Neuronal stem cell (in vitro differentiated cells): ENCODE data around the gene KIF26B.

Experiments used
- DNase-seq: peaks from one replicate; pipeline ENCODE4 v3.0.0-alpha.2; 2013; ENCODE audit warnings: low spot score
- H2AFZ ChIP-seq: one replicate; pipeline ENCODE4 v1.6.1; 2013; ENCODE audit warnings: mild to moderate bottlenecking, low read length, inconsistent platforms
- H2AK5ac ChIP-seq: 2 replicates; pipeline ENCODE4 v1.6.1; 2013; ENCODE audit warnings: low read depth, mild to moderate bottlenecking, inconsistent platforms, low read length, moderate library complexity, mixed read lengths
- H2BK120ac ChIP-seq: 2 replicates; pipeline ENCODE4 v1.6.1; 2013; ENCODE audit warnings: low read depth, mild to moderate bottlenecking, inconsistent platforms, low read length, moderate library complexity, mixed read lengths
- H2BK12ac ChIP-seq: one replicate; pipeline ENCODE4 v1.6.1; 2013; ENCODE audit warnings: low read length, inconsistent platforms
- H2BK15ac ChIP-seq: 2 replicates; pipeline ENCODE4 v1.6.1; 2013; ENCODE audit warnings: mild to moderate bottlenecking, low read length, inconsistent platforms, mixed read lengths
- H2BK5ac ChIP-seq: one replicate; pipeline ENCODE4 v1.6.1; 2013; ENCODE audit warnings: inconsistent platforms, mild to moderate bottlenecking, low read length, moderate library complexity
- H3K14ac ChIP-seq: one replicate; pipeline ENCODE4 v1.6.1; 2013; ENCODE audit warnings: low read length, inconsistent platforms
- H3K18ac ChIP-seq: 2 replicates; pipeline ENCODE4 v1.6.1; 2013; ENCODE audit warnings: low read length, inconsistent platforms
- H3K23ac ChIP-seq: 2 replicates; pipeline ENCODE4 v1.6.1; 2013; ENCODE audit warnings: low read depth, mild to moderate bottlenecking, mixed read lengths, low read length, inconsistent platforms; ENCODE audit not compliant: poor library complexity
- H3K27ac ChIP-seq: replicated peaks from 3 replicates; pipeline ENCODE4 v1.5.1; 2013; ENCODE audit warnings: low read length, inconsistent platforms
- H3K27me3 ChIP-seq, 3 experiments: 2 replicates each; pipeline ENCODE4 v1.6.1; 2013; ENCODE audit warnings: low read length in 3 of 3, mild to moderate bottlenecking in 2 of 3, inconsistent platforms in 1 of 3, low read depth in 1 of 3, mixed read lengths in 1 of 3, moderate library complexity in 1 of 3; ENCODE audit not compliant: control insufficient read depth in 3 of 3, insufficient read depth in 3 of 3
- H3K36me3 ChIP-seq, 2 donors: replicated peaks in 1 of 2; 2 replicates each; pipeline ENCODE4 v1.6.1; 2013; ENCODE audit warnings: low read length in 2 of 2; ENCODE audit not compliant: control insufficient read depth in 2 of 2, insufficient read depth in 2 of 2
- H3K4ac ChIP-seq: 2 replicates; pipeline ENCODE4 v1.6.1; 2013; ENCODE audit warnings: inconsistent platforms, mild to moderate bottlenecking, low read length, moderate library complexity
- H3K4me1 ChIP-seq, 2 donors: 1 replicate in 1 of 2; 2 replicates in 1 of 2; pipeline ENCODE4 v1.6.1; 2013; ENCODE audit warnings: low read length in 2 of 2, low read depth in 1 of 2; ENCODE audit not compliant: control insufficient read depth in 2 of 2, insufficient read depth in 1 of 2
- H3K4me2 ChIP-seq: one replicate; pipeline ENCODE4 v1.6.1; 2013; ENCODE audit warnings: mild to moderate bottlenecking, low read length, inconsistent platforms; ENCODE audit not compliant: insufficient read depth, poor library complexity, severe bottlenecking
- H3K4me3 ChIP-seq, 2 donors: 2 replicates each; pipeline ENCODE4 v1.5.1; 2013; ENCODE audit warnings: low read length in 2 of 2, mild to moderate bottlenecking in 2 of 2, inconsistent platforms in 1 of 2, moderate library complexity in 1 of 2
- H3K79me1 ChIP-seq: one replicate; pipeline ENCODE4 v1.6.1; 2013; ENCODE audit warnings: low read depth, mild to moderate bottlenecking, inconsistent platforms, low read length, moderate library complexity
- H3K9ac ChIP-seq: one replicate; pipeline ENCODE4 v1.6.1; 2013; ENCODE audit warnings: mild to moderate bottlenecking, low read depth, low read length, inconsistent platforms; ENCODE audit not compliant: poor library complexity
- H3K9me3 ChIP-seq, 2 donors: replicated peaks in 1 of 2; 2 replicates each; pipeline versions ENCODE3 to v1.6.1; 2013; ENCODE audit warnings: low read length in 2 of 2, mild to moderate bottlenecking in 2 of 2, inconsistent platforms in 1 of 2, low read depth in 1 of 2, mixed read lengths in 1 of 2, moderate library complexity in 1 of 2; ENCODE audit not compliant: control insufficient read depth in 2 of 2, insufficient read depth in 1 of 2
- H4K8ac ChIP-seq: one replicate; pipeline ENCODE4 v1.6.1; 2013; ENCODE audit warnings: low read depth, mild to moderate bottlenecking, inconsistent platforms, low read length, moderate library complexity
- H4K91ac ChIP-seq: one replicate; pipeline ENCODE4 v1.6.1; 2013; ENCODE audit warnings: low read length, low read depth, mild to moderate bottlenecking, inconsistent platforms; ENCODE audit not compliant: poor library complexity
- WGBS, 2 donors: extraction: QIAGEN DNeasy Blood & Tissue Kit; methylation state at CpG; one replicate each; pipeline ENCODE4 v1.1.7; 2013; ENCODE audit warnings: missing lambda C conversion rate in 2 of 2, mixed read lengths in 1 of 2; ENCODE audit not compliant: insufficient read length in 2 of 2, insufficient replicate concordance in 1 of 2; ENCODE audit errors: extremely low coverage in 2 of 2; 5-methylcytosine and 5-hydroxymethylcytosine counted together

KIF26B gene

GRCh38 chr1:245684166-245684565, 529.4 kb downstream of the KIF26B start:
- Histone ChIP-seq H3K27ac (no peak overlapping the region), H3K27me3 (peaks cover 0 to 2% (median 0%) of the 10 kb centered on the region in 3 experiments), H3K14ac (peak overlapping the region; percentile 10), H2AK5ac (peak overlapping the region; percentile 6), H3K36me3 (peaks cover 0 to 32% of the 10 kb centered on the region in 2 donors), H2AFZ (no peak overlapping the region), H3K23ac (no peak overlapping the region), H3K9me3 (no peaks in the 10 kb centered on the region), H2BK15ac (peak overlapping the region; percentile 27), H2BK120ac (no peak overlapping the region), H3K79me1 (no peaks in the 10 kb centered on the region), H4K8ac (no peak overlapping the region), H3K4me3 (no peak overlapping the region), H3K9ac (no peak overlapping the region), H4K91ac (peak overlapping the region; percentile 9), H3K4ac (no peak overlapping the region), H2BK5ac (peak overlapping the region; percentile 11), H3K18ac (peak overlapping the region; percentile 80), H2BK12ac (peak overlapping the region; percentile 86), H3K4me2 (no peak overlapping the region), H3K4me1 (peaks cover 11 to 20% of the 10 kb centered on the region in 2 donors)
- no CpG with 5 or more reads among the region's 19 CpGs for WGBS, 2 donors
- DNase-seq, result no peak

- H3K18ac ChIP-seq, result peak overlapping the region; percentile 35
- no peak overlapping the region for H3K23ac ChIP-seq
- H3K9me3 ChIP-seq, result no peaks in the 10 kb centered on the region
- no peak overlapping the region for H2BK15ac ChIP-seq
- H3K4me3 ChIP-seq, result no peak overlapping the region
- H4K91ac ChIP-seq, result peak overlapping the region; percentile 9
- peaks cover 0 to 2% (median 0%) of the 10 kb centered on the region in 3 experiments for H3K27me3 ChIP-seq
- H3K4me2 ChIP-seq, result no peak overlapping the region
- H3K4ac ChIP-seq, result no peak overlapping the region
- H3K27ac ChIP-seq, result no peak overlapping the region
- H3K79me1 ChIP-seq, result no peaks in the 10 kb centered on the region
- H3K9ac ChIP-seq, result no peak overlapping the region
- no peak overlapping the region for H4K8ac ChIP-seq
- no peak overlapping the region for H3K14ac ChIP-seq
- H2BK12ac ChIP-seq, result no peak overlapping the region
- peak overlapping the region; percentile 11 for H2BK5ac ChIP-seq
- peaks cover 0 to 32% of the 10 kb centered on the region in 2 donors for H3K36me3 ChIP-seq
- peaks cover 11 to 19% of the 10 kb centered on the region in 2 donors for H3K4me1 ChIP-seq
- H2BK120ac ChIP-seq, result no peak overlapping the region
- H2AFZ ChIP-seq, result no peak overlapping the region
- no peak for DNase-seq
- WGBS, 2 donors, result no CpG with 5 or more reads among the region's 7 CpGs
- peak overlapping the region; percentile 6 for H2AK5ac ChIP-seq
Observed at GRCh38 chr1:245684571-245684970, 529.8 kb downstream of the KIF26B start.

- H2BK12ac ChIP-seq, result no peak overlapping the region
- H3K18ac ChIP-seq, result peak overlapping the region; percentile 72
- H4K91ac ChIP-seq, result peak overlapping the region; percentile 53
- no peaks in the 10 kb centered on the region for H3K9me3 ChIP-seq
- DNase-seq, result no peak
- H3K27ac ChIP-seq, result no peak overlapping the region
- peak overlapping the region; percentile 73 for H2BK15ac ChIP-seq
- peak overlapping the region; percentile 97 for H3K14ac ChIP-seq
- WGBS, 2 donors, result no CpG with 5 or more reads among the region's 45 CpGs
- H3K27me3 ChIP-seq, result peaks cover 0 to 2% (median 0%) of the 10 kb centered on the region in 3 experiments
- no peak overlapping the region for H3K4me2 ChIP-seq
- H3K23ac ChIP-seq, result peak overlapping the region; percentile 75
- H2BK5ac ChIP-seq, result peak overlapping the region; percentile 83
- no peak overlapping the region for H4K8ac ChIP-seq
- H3K4me1 ChIP-seq, result peaks cover 9 to 12% of the 10 kb centered on the region in 2 donors
- peak overlapping the region; percentile 93 for H2BK120ac ChIP-seq
- H2AFZ ChIP-seq, result no peak overlapping the region
- H3K4me3 ChIP-seq, result no peak overlapping the region
- peaks cover 0 to 32% of the 10 kb centered on the region in 2 donors for H3K36me3 ChIP-seq
- H3K9ac ChIP-seq, result peak overlapping the region; percentile 54
- H3K79me1 ChIP-seq, result no peaks in the 10 kb centered on the region
- no peak overlapping the region for H3K4ac ChIP-seq
- peak overlapping the region; percentile 60 for H2AK5ac ChIP-seq
Observed at GRCh38 chr1:245685111-245685810, 530.5 kb downstream of the KIF26B start.

GRCh38 chr1:245686006-245686405, 531.2 kb downstream of the KIF26B start:
- Histone ChIP-seq H2AK5ac (peak overlapping the region; percentile 89), H3K27me3 (peaks cover 0 to 2% (median 0%) of the 10 kb centered on the region in 3 experiments), H3K4ac (no peak overlapping the region), H4K91ac (no peak overlapping the region), H3K79me1 (no peaks in the 10 kb centered on the region), H2AFZ (no peak overlapping the region), H3K36me3 (peaks cover 0 to 32% of the 10 kb centered on the region in 2 donors), H3K18ac (peak overlapping the region; percentile 64), H2BK120ac (no peak overlapping the region), H3K23ac (peak overlapping the region; percentile 73), H2BK5ac (peak overlapping the region; percentile 75), H2BK12ac (no peak overlapping the region), H3K9me3 (no peaks in the 10 kb centered on the region), H3K4me1 (peaks cover 9% of the 10 kb centered on the region in 2 donors), H3K4me2 (no peak overlapping the region), H4K8ac (no peak overlapping the region), H3K4me3 (no peak overlapping the region), H3K27ac (no peak overlapping the region), H2BK15ac (peak overlapping the region; percentile 83), H3K14ac (no peak overlapping the region), H3K9ac (no peak overlapping the region)
- WGBS, 2 donors, result no CpG with 5 or more reads among the region's 25 CpGs
- DNase-seq, result no peak
